ENCODE data around the gene CDHR1.

GRCh38 chr10:84188815-84189214 lies 5.5 kb upstream of the CDHR1 start:
- TF ChIP-seq TBP (IDR thresholded peaks at IDR 0.05; ENCODE audit: low read depth, low read length) (no peak), POLR2AphosphoS5 (IDR thresholded peaks at IDR 0.05; ENCODE audit: low read depth, low read length) (no peak), SP1 (IDR thresholded peaks at IDR 0.05; ENCODE audit: low read depth, low read length) (no peak), USF2 (IDR thresholded peaks at IDR 0.05; ENCODE audit: low read length) (no peak), CREB1 (IDR thresholded peaks at IDR 0.05) (no peak), YY1 (IDR thresholded peaks at IDR 0.05; ENCODE audit: low read depth, low read length) (no peak), CTCF (IDR thresholded peaks at IDR 0.05; ENCODE audit: control extremely low read depth in 1 of 3, insufficient read depth in 1 of 3, low read depth in 1 of 3, low read length in 3 of 3) (no peak), ATF2 (IDR thresholded peaks at IDR 0.05; ENCODE audit: low read length) (no peak), PHF8 (conservative IDR thresholded peaks at IDR 0.05; ENCODE audit: low read depth, low read length) (no peak), SP2 (IDR thresholded peaks at IDR 0.05; ENCODE audit: low read length) (no peak), NRF1 (IDR thresholded peaks at IDR 0.05; ENCODE audit: low read depth, low read length) (no peak), EZH2 (IDR thresholded peaks at IDR 0.05; ENCODE audit: low read depth, low read length, severe bottlenecking) (no peak)

Data from H1 (cell line).